ENCODE data around the gene AK9. TPM values are rescaled to one million over a fixed set of nuclear protein-coding genes. Genes with fewer than 3 reads are reported as not detected.
A peak's percentile ranks its signal among the peaks of the same experiment; 100 is the strongest.

The AK9 gene
- total RNA-seq, 1 donor from 2014 or later = 4.8 TPM

GRCh38 chr6:109460161-109460829 is 230.7 kb downstream of the AK9 start:
- Mint-ChIP-seq H3K9me3 (no peaks in the 10 kb centered on the region), H3K4me3 (no peak overlapping the region), H3K27ac (ENCODE audit: unreplicated experiment) (peak overlapping the region; percentile 20), H3K36me3 (ENCODE audit: low read depth) (peaks cover 15% of the 10 kb centered on the region), H3K4me1 (peaks cover 22% of the 10 kb centered on the region), H3K27me3 (ENCODE audit: low read depth) (peaks cover 2% of the 10 kb centered on the region)
- DNase-seq (ENCODE audit: low read depth, low spot score) = no peak
- TF ChIP-seq CTCF (conservative IDR thresholded peaks at IDR 0.05) = no peak

- H3K4me1 Mint-ChIP-seq = peaks cover 29% of the 10 kb centered on the region
- peak overlapping the region; percentile 14 for H3K4me3 Mint-ChIP-seq
- no peaks in the 10 kb centered on the region for H3K9me3 Mint-ChIP-seq
- no peak for DNase-seq (ENCODE audit: low read depth, low spot score)
- peaks cover 2% of the 10 kb centered on the region for H3K27me3 Mint-ChIP-seq (ENCODE audit: low read depth)
- no peak for TF ChIP-seq CTCF (conservative IDR thresholded peaks at IDR 0.05)
- H3K27ac Mint-ChIP-seq (ENCODE audit: unreplicated experiment) = no peak overlapping the region
- peaks cover 15% of the 10 kb centered on the region for H3K36me3 Mint-ChIP-seq (ENCODE audit: low read depth)
Observed at GRCh38 chr6:109458774-109459531, 232.0 kb downstream of the AK9 start.

GRCh38 chr6:109457562-109457996 is 233.4 kb downstream of the AK9 start:
- TF ChIP-seq CTCF (conservative IDR thresholded peaks at IDR 0.05) = no peak
- H3K27me3 Mint-ChIP-seq (ENCODE audit: low read depth) = peaks cover 2% of the 10 kb centered on the region
- H3K4me1 Mint-ChIP-seq = peaks cover 31% of the 10 kb centered on the region
- no peak for DNase-seq (ENCODE audit: low read depth, low spot score)
- no peaks in the 10 kb centered on the region for H3K9me3 Mint-ChIP-seq
- peak overlapping the region; percentile 88 for H3K4me3 Mint-ChIP-seq
- H3K27ac Mint-ChIP-seq (ENCODE audit: unreplicated experiment) = peak overlapping the region; percentile 57
- H3K36me3 Mint-ChIP-seq (ENCODE audit: low read depth) = peaks cover 15% of the 10 kb centered on the region

GRCh38 chr6:109456710-109457561 is 234.1 kb downstream of the AK9 start:
- H3K4me1 Mint-ChIP-seq = peaks cover 31% of the 10 kb centered on the region
- H3K4me3 Mint-ChIP-seq = peak overlapping the region; percentile 88
- TF ChIP-seq CTCF (conservative IDR thresholded peaks at IDR 0.05) = no peak
- no peaks in the 10 kb centered on the region for H3K9me3 Mint-ChIP-seq
- H3K27me3 Mint-ChIP-seq (ENCODE audit: low read depth) = peaks cover 2% of the 10 kb centered on the region
- no peak for DNase-seq (ENCODE audit: low read depth, low spot score)
- no peak overlapping the region for H3K27ac Mint-ChIP-seq (ENCODE audit: unreplicated experiment)
- H3K36me3 Mint-ChIP-seq (ENCODE audit: low read depth) = peaks cover 8% of the 10 kb centered on the region

- Mint-ChIP-seq H3K27ac (ENCODE audit: unreplicated experiment) (no peak overlapping the region), H3K36me3 (ENCODE audit: low read depth) (peaks cover 4% of the 10 kb centered on the region), H3K4me3 (peak overlapping the region; percentile 88), H3K27me3 (ENCODE audit: low read depth) (peaks cover 2% of the 10 kb centered on the region), H3K9me3 (no peaks in the 10 kb centered on the region), H3K4me1 (peaks cover 31% of the 10 kb centered on the region)
- DNase-seq (ENCODE audit: low read depth, low spot score) = no peak
- TF ChIP-seq CTCF (conservative IDR thresholded peaks at IDR 0.05) = no peak
Observed at GRCh38 chr6:109456111-109456583, 234.9 kb downstream of the AK9 start.

Data from neural crest cell (in vitro differentiated cells).